Adrenal gland (tissue), 12 donors: ENCODE measurements around the gene AHRR. TPM values are rescaled to one million over a fixed set of nuclear protein-coding genes. Genes with fewer than 3 reads are reported as not detected.
A peak's percentile ranks its signal among the peaks of the same experiment; 100 is the strongest.

ENCODE experiments used
- DNase-seq, 7 donors: peaks; one replicate each; pipeline ENCODE4 v3.0.0-alpha.2; 2019 to 2020
- H3K27ac ChIP-seq, 5 donors: fragments of 200-600 bp; sonication (generic) in 4 of 5; 1 replicate in 3 of 5; 2 replicates in 2 of 5; pipeline versions ENCODE4 v1.5.1 to v1.8.0; 2016 to 2020; ENCODE audit warnings: mild to moderate bottlenecking in 1 of 5
- H3K27me3 ChIP-seq: fragments of 200-600 bp; 2 replicates; pipeline ENCODE4 v1.8.0; 2021
- H3K36me3 ChIP-seq, 2 donors: fragments of 200-600 bp; replicated peaks in 1 of 2; 1 replicate in 1 of 2; 2 replicates in 1 of 2; pipeline versions ENCODE4 v1.5.1 to v1.8.0; 2018 to 2022
- H3K4me1 ChIP-seq, 2 donors: fragments of 200-600 bp; replicated peaks in 1 of 2; 1 replicate in 1 of 2; 2 replicates in 1 of 2; pipeline versions ENCODE4 v1.5.1 to v1.8.0; 2018 to 2021
- H3K4me3 ChIP-seq, 4 donors: fragments of 200-600 bp; sonication (generic) in 3 of 4; one replicate each; pipeline ENCODE4 v1.5.1; 2016 to 2018
- H3K9me3 ChIP-seq, 3 donors: fragments of 200-600 bp; sonication (generic) in 1 of 3; replicated peaks in 1 of 3; 1 replicate in 2 of 3; 2 replicates in 1 of 3; pipeline versions ENCODE4 v1.5.1 to v1.8.0; 2016 to 2021
- POLR2A ChIP-seq, 2 donors: fragments of 450-650 bp; IDR thresholded peaks; one replicate each; pipeline ENCODE4 v1.6.1; 2017; ENCODE audit warnings: antibody characterized with exemption in 2 of 2, mild to moderate bottlenecking in 2 of 2, moderate library complexity in 1 of 2
- WGBS, 4 donors: extraction: QIAGEN DNeasy Blood & Tissue Kit in 2 of 4; methylation state at CpG; one replicate each; pipeline versions ENCODE4 v1.1.5 to v1.1.7; 2013 to 2017; 5-methylcytosine and 5-hydroxymethylcytosine counted together
- intact Hi-C, 2 donors: fragments of 100-400 bp; cut with DNase I; formaldehyde crosslinking; loops; one replicate each; pipeline versions ENCODE4 v1.14.1 to v1.15.0; 2022 to 2023
- polyA plus RNA-seq, 3 donors: library from polyadenylated mRNA; stranded (reverse); fragments of 200-250 nt in 2 of 3; fragments of 350-450 nt in 1 of 3; fragmentation: Illumina TruSeq in 1 of 3; extraction: RNeasy Lipid Tissue Mini Kit (QIAGEN cat#74804) in 1 of 3; gene quantifications; one replicate each; pipeline ENCODE4 v1.2.3, GENCODE V29; 2013 to 2014
- total RNA-seq, 9 donors: library from RNA; depleted of rRNA in 4 of 9; stranded (reverse); fragments of >200 nt in 4 of 9; fragments of 120-200 nt in 1 of 9; fragmentation: NEBNext Ultra II Directional in 1 of 9; extraction: Animal tissue kit (Norgen Biotek cat#: 25700) in 1 of 9; gene quantifications; one replicate each; pipeline versions ENCODE4 v1.1.0 to v1.2.4, GENCODE V29; 2013 to 2023
- TF ChIP-seq, protein P1 (sequence below), 6 experiments: fragments of 450-650 bp in 4 of 6; fragments of 200-600 bp in 2 of 6; sonication (generic) in 1 of 6; IDR thresholded peaks; 1 replicate in 5 of 6; 2 replicates in 1 of 6; pipeline versions ENCODE4 v1.5.1 to v1.8.0; 2016 to 2021; ENCODE audit warnings: antibody characterized with exemption in 6 of 6, mild to moderate bottlenecking in 2 of 6, moderate library complexity in 1 of 6
- donor health status: healthy with polysubstance abuse.
- donor health status: Bipolar disorder and iron deficiency.
- donor health status: DM: yes; HTN: yes; CAD: no.
- donor health status: DM: no; HTN: no; CAD: no.
- donor health status: DM: no; HTN: no; CAD: no.
- donor health status: DM: yes; HTN: yes; CAD: no.

AHRR gene
- total and polyA plus RNA-seq, 12 donors, result 0.17 to 3.6 (median 0.99) TPM

DNA sequence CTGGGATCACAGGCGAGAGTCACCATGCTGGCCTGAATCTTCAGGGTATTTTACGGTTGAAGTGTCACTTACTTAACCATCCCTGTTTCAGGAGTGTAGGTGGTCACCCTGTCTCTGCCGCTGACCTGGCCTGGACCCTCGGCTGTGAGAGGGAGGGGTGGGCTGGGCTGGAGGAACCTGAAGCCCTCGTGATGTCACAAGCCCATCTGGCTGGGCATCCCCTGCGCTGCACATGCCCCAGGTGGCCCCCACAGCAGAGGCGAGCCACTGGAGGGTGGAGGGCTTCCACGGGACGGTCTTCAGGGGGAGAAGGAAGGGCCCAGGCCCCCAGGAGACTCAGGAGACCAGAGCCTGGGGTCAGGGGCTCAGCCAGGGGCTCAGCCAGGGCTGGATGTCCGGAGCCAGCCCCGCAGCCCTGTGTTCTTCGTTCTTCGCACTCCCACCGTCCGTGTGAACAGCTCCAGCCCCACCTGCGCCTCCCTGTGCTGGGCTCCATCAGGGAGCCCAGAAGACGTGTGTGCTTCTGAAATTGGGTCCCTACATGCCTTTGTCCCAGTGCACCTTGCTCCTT, 7.6 kb upstream of the AHRR start:
- no peak overlapping the region for H3K27ac ChIP-seq
- no peak for DNase-seq
- TF ChIP-seq, protein P1, sequence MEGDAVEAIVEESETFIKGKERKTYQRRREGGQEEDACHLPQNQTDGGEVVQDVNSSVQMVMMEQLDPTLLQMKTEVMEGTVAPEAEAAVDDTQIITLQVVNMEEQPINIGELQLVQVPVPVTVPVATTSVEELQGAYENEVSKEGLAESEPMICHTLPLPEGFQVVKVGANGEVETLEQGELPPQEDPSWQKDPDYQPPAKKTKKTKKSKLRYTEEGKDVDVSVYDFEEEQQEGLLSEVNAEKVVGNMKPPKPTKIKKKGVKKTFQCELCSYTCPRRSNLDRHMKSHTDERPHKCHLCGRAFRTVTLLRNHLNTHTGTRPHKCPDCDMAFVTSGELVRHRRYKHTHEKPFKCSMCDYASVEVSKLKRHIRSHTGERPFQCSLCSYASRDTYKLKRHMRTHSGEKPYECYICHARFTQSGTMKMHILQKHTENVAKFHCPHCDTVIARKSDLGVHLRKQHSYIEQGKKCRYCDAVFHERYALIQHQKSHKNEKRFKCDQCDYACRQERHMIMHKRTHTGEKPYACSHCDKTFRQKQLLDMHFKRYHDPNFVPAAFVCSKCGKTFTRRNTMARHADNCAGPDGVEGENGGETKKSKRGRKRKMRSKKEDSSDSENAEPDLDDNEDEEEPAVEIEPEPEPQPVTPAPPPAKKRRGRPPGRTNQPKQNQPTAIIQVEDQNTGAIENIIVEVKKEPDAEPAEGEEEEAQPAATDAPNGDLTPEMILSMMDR (IDR thresholded peaks at IDR 0.05), result no peak
- no peak for TF ChIP-seq POLR2A (IDR thresholded peaks at IDR 0.05)
- peaks cover 0 to 30% of the 10 kb centered on the region in 2 donors for H3K36me3 ChIP-seq
- H3K9me3 ChIP-seq, result no peaks in the 10 kb centered on the region
- intact Hi-C loops, result no loop called here
- 88 to 96% (median 88%) methylated on average over 9 to 17 of the region's 17 CpGs for WGBS, 4 donors
- H3K4me1 ChIP-seq, result peaks cover 16 to 22% of the 10 kb centered on the region in 2 donors
- H3K4me3 ChIP-seq, result no peak overlapping the region
- H3K27me3 ChIP-seq, result no peaks in the 10 kb centered on the region

DNA sequence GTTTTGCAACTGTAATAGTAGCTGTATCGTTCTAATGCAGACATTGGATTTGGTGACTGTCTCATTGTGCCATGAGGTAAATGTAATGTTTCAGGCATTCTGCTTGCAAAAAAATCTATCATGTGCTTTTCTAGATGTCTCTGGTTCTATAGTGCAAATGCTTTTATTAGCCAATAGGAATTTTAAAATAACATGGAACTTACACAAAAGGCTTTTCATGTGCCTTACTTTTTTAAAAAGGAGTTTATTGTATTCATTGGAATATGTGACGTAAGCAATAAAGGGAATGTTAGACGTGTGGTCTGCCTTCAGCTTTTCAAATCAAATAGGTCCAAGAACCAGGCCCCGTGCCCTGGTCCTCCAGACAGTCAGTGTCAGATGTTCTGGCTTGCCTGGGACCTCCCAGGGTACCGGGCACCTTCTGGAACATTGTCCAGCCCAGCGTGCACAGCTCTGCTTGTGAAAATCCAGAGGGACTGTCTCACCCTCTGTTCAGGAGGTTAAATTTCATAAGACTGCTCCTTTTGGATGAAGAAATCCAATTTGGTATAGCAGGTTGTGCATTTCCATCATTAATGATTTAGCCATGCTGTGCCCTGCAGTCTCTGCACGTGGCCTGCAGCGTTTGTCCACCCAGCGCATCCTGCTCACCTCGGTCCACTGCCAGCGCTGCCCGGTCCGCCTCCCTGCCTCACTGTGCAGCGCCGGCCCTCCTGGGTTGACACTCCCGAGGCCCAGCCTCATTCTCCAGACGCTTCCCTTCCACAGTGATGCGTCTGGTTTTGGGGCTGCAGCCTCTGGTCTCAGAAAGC, 6.6 kb upstream of the AHRR start:
- no peak for DNase-seq
- intact Hi-C loops, result no loop called here
- Histone ChIP-seq H3K36me3 (peaks cover 0 to 30% of the 10 kb centered on the region in 2 donors), H3K4me1 (peaks cover 11 to 17% of the 10 kb centered on the region in 2 donors), H3K9me3 (no peaks in the 10 kb centered on the region), H3K4me3 (no peak overlapping the region), H3K27ac (no peak overlapping the region), H3K27me3 (peaks cover under 1% of the 10 kb centered on the region)
- TF ChIP-seq, protein P1 (IDR thresholded peaks at IDR 0.05), result no peak
- no peak for TF ChIP-seq POLR2A (IDR thresholded peaks at IDR 0.05)
- WGBS, 4 donors, result 90 to 93% (median 92%) methylated on average over 18 of the region's 18 CpGs

DNA sequence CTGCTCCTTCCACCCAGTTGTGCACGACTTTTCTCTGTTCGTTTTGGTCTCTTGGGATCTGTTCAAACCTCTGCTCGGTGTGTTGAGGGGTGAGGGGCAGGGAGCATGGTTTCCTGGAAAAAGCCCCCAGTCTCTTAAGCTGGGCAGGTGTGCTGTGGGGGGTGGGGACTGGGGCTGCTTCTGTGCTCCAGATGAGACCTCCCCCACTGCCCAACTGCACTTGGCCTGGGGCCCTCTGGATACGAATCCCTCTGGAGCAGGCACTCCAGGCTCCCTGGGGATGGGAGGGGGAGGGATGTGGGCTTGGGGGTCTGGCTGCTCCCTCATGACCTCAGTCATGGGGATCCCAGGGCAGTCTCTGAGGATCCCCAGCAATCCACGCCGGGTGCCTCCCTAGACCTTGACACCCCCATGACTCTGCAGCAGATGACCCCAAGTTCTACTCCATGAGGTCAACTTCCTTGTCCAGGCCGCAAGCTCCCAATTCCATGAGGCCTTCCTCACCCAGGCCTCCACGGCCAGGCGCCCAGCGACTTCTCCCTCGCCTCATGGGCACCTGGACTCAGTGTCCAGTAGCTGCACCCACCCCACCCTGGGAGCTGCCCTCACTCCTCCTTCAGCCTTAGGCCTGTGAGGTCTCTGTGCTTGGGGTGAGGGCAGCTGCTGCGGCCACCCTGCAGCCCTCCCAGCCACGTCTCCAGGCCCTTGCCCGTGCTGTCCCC, 5.9 kb upstream of the AHRR start:
- intact Hi-C loops, result no loop called here

More for the DNA sequence above, 5.9 kb upstream of the AHRR start:
- H3K27me3 ChIP-seq, result peaks cover 8% of the 10 kb centered on the region
- DNase-seq, result peak in 1 of 7 donors; percentile 44
- peaks cover 0 to 30% of the 10 kb centered on the region in 2 donors for H3K36me3 ChIP-seq
- no peaks in the 10 kb centered on the region for H3K9me3 ChIP-seq
- peaks cover 9 to 10% of the 10 kb centered on the region in 2 donors for H3K4me1 ChIP-seq
- TF ChIP-seq, protein P1 (IDR thresholded peaks at IDR 0.05), result no peak
- TF ChIP-seq POLR2A (IDR thresholded peaks at IDR 0.05), result no peak
- WGBS, 4 donors, result 56 to 86% (median 79%) methylated on average over 3 to 14 of the region's 14 CpGs
- H3K27ac ChIP-seq, result no peak overlapping the region
- no peak overlapping the region for H3K4me3 ChIP-seq
